ENCODE measurements around the gene TLR3.

The TLR3 gene

GRCh38 chr4:186105647-186106321, 36.8 kb downstream of the TLR3 start:
- no peak for DNase-seq (ENCODE audit: low read depth)

- DNase-seq (ENCODE audit: low read depth): no peak
These were observed 39.0 kb downstream of the TLR3 start for GRCh38 chr4:186107947-186108346.

GRCh38 chr4:186108391-186108790, 39.4 kb downstream of the TLR3 start:
- no peak for DNase-seq (ENCODE audit: low read depth)

GRCh38 chr4:186109245-186109644, 40.3 kb downstream of the TLR3 start:
- DNase-seq (ENCODE audit: low read depth): no peak

DNA sequence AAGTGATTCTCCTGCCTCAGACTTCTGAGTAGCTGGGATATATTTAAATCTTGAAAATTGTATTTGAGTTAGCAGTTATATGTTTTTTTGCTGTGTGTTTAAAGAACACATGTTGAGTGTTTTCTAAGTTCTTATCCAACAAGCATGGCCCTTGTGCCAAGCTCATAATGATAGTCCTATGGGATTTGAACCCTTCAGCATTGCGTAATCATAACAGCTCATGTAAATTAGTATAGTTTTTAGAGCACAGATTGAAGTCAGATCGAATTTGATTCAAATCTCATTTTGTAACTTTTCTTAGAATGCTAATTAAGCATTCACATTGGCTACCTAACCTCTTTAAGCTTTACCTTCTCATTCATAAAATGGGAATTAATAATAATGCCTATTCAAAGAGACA, 47.7 kb downstream of the TLR3 start:
- no peak for DNase-seq (ENCODE audit: low read depth)

DNA sequence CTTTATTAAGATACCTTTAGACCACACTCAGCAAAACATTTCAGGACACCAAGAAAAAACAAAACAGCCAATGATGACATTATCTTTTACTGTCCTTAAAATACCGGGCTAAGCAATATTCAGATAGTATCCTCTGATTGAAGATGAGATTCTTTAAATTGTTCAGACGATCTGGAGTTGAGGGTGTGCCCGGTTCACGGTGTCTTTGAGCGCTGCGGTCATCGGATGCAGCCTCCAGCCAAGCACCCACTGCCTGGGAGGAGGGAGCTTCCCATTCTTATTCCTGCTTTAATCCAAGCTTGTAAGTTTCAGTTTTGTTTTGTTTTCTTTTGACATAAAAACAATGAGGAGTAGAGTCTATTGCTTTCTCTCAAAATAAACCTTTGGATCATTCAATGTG, 49.6 kb downstream of the TLR3 start:
- DNase-seq (ENCODE audit: low read depth): no peak

- no peak for DNase-seq (ENCODE audit: low read depth)
These were observed 52.1 kb downstream of the TLR3 start for GRCh38 chr4:186121057-186121456.

GRCh38 chr4:186128842-186129241, 59.9 kb downstream of the TLR3 start:
- no peak for DNase-seq (ENCODE audit: low read depth)

DNA sequence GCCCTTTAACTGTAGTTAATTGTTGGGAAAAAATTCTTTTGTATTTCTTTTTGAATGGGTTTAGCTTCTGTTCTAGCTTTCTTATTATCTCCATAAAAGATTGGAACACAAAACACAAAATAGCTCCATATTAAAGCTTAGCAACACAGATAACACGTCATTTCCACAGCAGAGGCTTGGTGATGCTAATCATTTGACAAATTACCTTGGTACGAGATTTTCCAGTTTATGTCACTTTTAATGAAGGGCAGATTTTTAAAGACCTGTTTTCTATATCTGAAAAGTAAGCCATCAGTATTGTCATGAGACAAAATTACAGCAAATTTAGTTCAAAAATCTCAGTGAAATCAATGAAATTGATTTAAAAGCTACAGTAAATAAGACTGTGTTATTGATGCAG, 63.0 kb downstream of the TLR3 start:
- no peak for DNase-seq (ENCODE audit: low read depth)

- DNase-seq (ENCODE audit: low read depth): no peak
These were observed 63.8 kb downstream of the TLR3 start for GRCh38 chr4:186132577-186133242.

- no peak for DNase-seq (ENCODE audit: low read depth)
These were observed 65.3 kb downstream of the TLR3 start for GRCh38 chr4:186134257-186134656.

DNA sequence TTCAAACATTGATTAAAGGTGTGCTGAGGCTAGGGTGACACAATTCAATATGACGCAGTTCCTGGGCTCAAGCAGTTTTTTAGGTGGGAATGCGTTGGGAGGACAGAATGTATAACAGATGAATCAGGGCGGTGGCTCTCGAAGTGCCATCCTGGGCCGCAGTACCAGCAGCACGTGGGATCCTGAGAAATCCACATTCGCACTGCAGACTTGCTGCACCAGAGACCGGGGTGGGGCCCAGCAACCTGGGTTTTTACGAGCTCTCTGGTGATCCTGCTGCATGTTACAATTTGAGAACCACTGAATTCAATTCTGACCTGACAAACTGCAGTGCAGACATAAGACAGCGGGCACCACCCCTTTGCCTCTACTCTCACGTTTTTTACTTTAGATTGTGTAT, 65.9 kb downstream of the TLR3 start:
- no peak for DNase-seq (ENCODE audit: low read depth)

DNA sequence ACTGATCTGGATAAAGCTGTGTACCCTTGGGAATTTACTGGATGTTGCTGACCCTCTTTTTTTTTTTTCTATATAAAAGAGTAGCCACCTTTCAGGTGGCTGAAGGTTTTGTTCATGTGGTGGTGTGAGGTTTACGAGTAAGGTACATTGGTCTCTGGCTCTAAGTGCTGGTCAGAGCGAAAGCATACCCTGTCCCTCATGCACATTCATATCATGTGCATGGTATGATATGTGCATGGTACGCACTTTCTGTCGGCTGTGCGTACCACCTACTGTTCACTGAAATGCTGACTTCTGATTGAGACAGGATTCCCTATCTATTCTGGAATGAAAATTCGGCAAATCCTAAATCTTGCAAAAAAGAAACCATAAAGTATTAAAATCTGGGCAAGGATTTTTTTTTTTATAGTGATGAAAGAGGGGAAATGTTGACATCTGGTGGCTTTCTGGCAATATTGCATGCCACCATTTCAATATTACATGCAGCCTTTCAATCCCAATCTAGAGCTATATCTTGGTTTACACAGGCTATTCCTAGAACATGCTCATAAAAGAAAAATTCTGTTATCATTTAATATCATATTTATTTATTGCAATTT, 68.3 kb downstream of the TLR3 start:
- no peak for DNase-seq (ENCODE audit: low read depth)

Measured in CMK (cell line).